Omental fat pad (tissue), 4 donors: ENCODE data around the gene NTSR1. TPM values are rescaled to one million over a fixed set of nuclear protein-coding genes. Genes with fewer than 3 reads are reported as not detected.
A peak's percentile ranks its signal among the peaks of the same experiment; 100 is the strongest.

Experiments used
- ATAC-seq: fragments of 150-250 bp; one replicate; pipeline ENCODE4 v1.9.1; 2016; ENCODE audit warnings: mild to moderate bottlenecking, moderate library complexity; ENCODE audit not compliant: low FRiP score
- DNase-seq: peaks from one replicate; pipeline ENCODE4 v3.0.0-alpha.2; 2019; ENCODE audit warnings: low spot score
- CTCF ChIP-seq, 3 donors: fragments of 450-650 bp; IDR thresholded peaks; one replicate each; pipeline ENCODE4 v1.5.1; 2016 to 2017; ENCODE audit warnings: antibody characterized with exemption in 3 of 3, mild to moderate bottlenecking in 3 of 3, moderate library complexity in 2 of 3
- total RNA-seq, 4 donors: library from RNA; depleted of rRNA; stranded (reverse); fragments of >200 nt; gene quantifications; one replicate each; pipeline ENCODE4 v1.1.0, GENCODE V29; 2016

The NTSR1 gene
- total RNA-seq, 4 donors from 2014 or later = 0.24 to 0.25 TPM; not detected in 2

- DNase-seq = no peak
- TF ChIP-seq CTCF (IDR thresholded peaks at IDR 0.05) = no peak
Measured at GRCh38 chr20:62793757-62794006, 85.0 kb downstream of the NTSR1 start.

DNA sequence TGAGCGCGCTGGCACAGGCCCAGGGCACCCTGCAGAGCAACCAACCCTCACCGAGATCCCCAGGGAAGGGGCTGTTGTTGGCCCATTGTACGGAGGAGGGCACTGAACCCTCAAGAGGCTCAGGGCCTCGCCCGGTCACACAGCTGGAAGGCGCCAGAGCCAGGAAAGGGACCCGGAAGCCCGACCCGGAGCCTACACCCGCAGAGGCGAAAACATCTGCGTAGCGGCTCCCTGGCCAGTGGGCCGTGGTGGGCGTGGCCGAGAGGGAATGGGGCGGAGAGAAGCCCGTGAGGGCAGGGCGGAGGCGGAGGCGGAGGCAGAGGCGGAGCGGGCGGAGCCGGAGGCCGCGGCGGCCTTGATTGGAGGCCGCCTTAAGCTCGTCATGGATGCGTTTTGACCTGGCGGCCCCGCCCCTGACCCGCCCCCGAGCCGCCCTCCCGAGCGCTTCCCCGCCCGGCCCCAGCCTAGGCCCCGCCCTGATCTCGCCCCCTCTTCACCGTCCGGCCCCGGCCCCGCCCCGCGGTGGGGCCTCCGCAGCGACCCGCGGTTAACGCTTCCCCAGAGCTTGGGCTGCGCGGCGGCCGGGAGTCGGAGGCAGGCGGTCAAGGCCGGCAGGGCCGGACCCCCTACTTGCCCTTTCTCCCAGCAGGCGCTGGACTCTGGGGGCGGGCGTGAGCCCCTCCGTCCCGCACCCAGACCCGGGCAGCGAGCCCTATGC, 85.5 kb downstream of the NTSR1 start:
- ATAC-seq (peak; percentile 84), DNase-seq (peak; percentile 88)
- no peak for TF ChIP-seq CTCF (IDR thresholded peaks at IDR 0.05)

More at GRCh38 chr20:62793757-62794006, 85.0 kb downstream of the NTSR1 start:
- ATAC-seq = no peak

GRCh38 chr20:62795023-62795761, 86.6 kb downstream of the NTSR1 start:
- no peak for TF ChIP-seq CTCF (IDR thresholded peaks at IDR 0.05)
- ATAC-seq = no peak
- DNase-seq = no peak

DNA sequence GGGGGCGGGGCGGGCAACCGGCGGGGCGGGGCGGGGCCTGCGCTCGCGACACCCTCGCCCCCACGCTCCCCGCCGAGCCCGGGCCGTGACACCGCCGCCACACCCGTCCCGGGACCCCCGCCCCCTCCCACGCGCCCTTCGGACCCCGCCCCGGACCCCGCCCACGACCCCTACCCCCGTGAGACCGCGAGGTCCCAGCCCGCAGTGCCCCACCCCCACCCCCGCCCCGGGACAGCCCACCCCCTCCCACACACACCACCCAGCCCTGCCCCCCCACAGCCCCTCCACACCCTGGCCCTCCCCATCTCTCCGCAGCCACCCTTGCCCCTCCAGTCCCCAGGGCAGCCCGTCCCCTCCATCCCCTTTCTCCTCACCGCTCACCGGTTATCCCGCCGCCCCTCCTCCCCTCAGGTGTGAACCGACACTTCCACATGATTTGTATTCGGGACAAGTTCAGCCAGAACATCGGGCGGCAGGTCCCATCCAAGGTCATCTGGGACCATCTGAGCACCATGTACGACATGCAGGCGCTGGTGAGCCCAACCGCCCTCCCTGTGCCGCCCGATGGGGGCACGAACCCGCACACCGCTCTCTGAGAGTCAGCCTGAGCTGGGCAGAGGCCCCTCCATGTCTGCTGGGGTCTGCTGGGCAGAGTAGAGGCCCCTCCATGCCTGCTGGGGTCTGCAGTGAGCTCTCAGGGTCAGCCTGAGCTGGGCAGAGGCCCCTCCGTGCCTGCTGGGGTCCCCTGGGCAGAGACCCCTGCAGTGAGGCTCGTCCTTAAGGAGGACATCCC, 88.3 kb downstream of the NTSR1 start:
- no peak for TF ChIP-seq CTCF (IDR thresholded peaks at IDR 0.05)
- DNase-seq = no peak
- no peak for ATAC-seq

- no peak for TF ChIP-seq CTCF (IDR thresholded peaks at IDR 0.05)
- no peak for DNase-seq
- ATAC-seq = no peak
Measured at GRCh38 chr20:62797671-62798532, 89.3 kb downstream of the NTSR1 start.

DNA sequence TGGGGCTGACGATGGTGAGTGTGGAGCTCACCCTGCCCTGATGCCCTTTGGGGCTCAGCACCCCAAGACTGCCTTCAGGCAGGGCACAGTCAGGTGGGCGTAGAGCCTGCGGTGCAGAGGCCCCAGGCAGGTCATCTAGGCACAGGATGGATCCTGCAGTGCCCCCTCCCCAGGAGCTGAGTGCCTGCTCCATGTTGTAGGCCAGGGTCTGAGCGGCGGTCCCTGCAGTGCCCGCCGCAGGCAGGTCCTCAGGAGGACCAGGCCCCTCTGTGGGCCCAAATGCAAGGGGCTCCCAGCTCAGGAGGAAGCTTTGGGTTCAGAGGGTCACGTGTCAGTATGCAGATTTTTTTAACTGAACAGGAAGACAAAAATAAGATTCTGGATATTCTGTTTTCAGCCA, 90.4 kb downstream of the NTSR1 start:
- TF ChIP-seq CTCF (IDR thresholded peaks at IDR 0.05) = no peak
- ATAC-seq (no peak), DNase-seq (no peak)
